SK-N-SH (cell line): ENCODE data around the gene SON.

ENCODE experiments used
- CTCF ChIP-seq: fragments of 200-600 bp; sonication (generic); IDR thresholded peaks from 2 replicates; pipeline ENCODE4 v1.6.1; 2017; ENCODE audit warnings: antibody characterized with exemption, mild to moderate bottlenecking, moderate library complexity
- FOXJ3 ChIP-seq: sonication (generic); formaldehyde crosslinking; IDR thresholded peaks from 2 replicates; pipeline ENCODE4 v1.5.1; 2020; ENCODE audit warnings: mild to moderate bottlenecking, missing genetic modification reagents
- FOXM1 ChIP-seq: IDR thresholded peaks from 2 replicates; pipeline ENCODE4 v1.4.0; 2012; ENCODE audit warnings: low read depth, mild to moderate bottlenecking
- GABPA ChIP-seq: IDR thresholded peaks from 2 replicates; pipeline ENCODE4 v1.4.0; 2012; ENCODE audit warnings: low read depth, mild to moderate bottlenecking
- IRF3 ChIP-seq: fragments of 150-350 bp; IDR thresholded peaks from 2 replicates; pipeline ENCODE4 v1.6.1; 2016; ENCODE audit warnings: mild to moderate bottlenecking, low read depth, low read length
- MAX ChIP-seq: IDR thresholded peaks from 2 replicates; pipeline ENCODE4 v1.4.0; 2012; ENCODE audit warnings: low read depth
- POLR2AphosphoS5 ChIP-seq: IDR thresholded peaks from 2 replicates; pipeline ENCODE4 v1.6.1; 2012; ENCODE audit warnings: low read depth, low read length
- RAD21 ChIP-seq: IDR thresholded peaks from 2 replicates; pipeline ENCODE4 v1.6.1; 2012; ENCODE audit warnings: mild to moderate bottlenecking, low read length
- REST ChIP-seq: IDR thresholded peaks from 2 replicates; pipeline ENCODE4 v1.6.1; 2012; ENCODE audit warnings: mild to moderate bottlenecking, low read depth, low read length, moderate library complexity

- TF ChIP-seq CTCF: no peak
- TF ChIP-seq FOXJ3 (CRISPR knock-in tag): no peak
- TF ChIP-seq REST: no peak
- TF ChIP-seq GABPA: no peak
- TF ChIP-seq MAX: no peak
- TF ChIP-seq IRF3: no peak
- no peak for TF ChIP-seq POLR2AphosphoS5
- no peak for TF ChIP-seq RAD21
- no peak for TF ChIP-seq FOXM1
These were observed 37.0 kb upstream of the SON start for GRCh38 chr21:33505833-33506232.
